RPMI8226 (cell line): Measurements from ENCODE around the gene PCID2.

Experiments used
- DNase-seq: peaks from one replicate; pipeline ENCODE4 v3.0.0-alpha.2; 2015

PCID2 gene

DNA sequence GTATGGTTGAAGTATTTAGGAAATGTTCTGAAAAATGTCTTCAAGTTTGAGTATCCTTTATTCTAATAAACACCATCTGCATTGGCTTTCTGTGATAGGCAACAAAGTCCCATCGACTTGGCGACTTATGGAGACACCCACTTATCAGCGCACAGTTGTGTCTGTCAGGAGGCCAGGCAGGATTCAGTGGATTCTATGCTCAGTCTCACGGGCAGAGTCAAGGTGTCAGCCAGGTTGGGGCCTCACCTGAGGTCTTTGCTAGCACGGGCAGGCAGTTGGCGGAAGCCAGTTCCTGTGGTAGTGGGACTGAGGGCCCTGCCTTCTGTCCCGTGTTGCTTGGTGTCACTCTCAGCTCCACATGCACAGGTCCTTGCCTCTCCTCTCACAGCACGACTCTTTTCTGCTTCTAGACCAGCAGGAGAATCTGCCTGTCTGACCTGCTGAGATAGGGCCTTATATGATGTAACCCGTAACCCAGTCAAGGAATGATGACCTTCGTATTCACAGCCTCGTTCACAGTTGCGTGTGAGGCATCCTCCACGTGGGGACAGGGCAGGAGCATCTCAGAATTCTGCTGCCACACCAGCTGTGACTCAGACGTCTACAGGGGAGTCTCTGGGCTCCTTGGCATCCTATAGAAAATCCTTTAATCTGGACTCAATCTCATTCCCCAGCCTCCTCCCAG lies 10.9 kb upstream of the PCID2 start:
- DNase-seq, result no peak

DNA sequence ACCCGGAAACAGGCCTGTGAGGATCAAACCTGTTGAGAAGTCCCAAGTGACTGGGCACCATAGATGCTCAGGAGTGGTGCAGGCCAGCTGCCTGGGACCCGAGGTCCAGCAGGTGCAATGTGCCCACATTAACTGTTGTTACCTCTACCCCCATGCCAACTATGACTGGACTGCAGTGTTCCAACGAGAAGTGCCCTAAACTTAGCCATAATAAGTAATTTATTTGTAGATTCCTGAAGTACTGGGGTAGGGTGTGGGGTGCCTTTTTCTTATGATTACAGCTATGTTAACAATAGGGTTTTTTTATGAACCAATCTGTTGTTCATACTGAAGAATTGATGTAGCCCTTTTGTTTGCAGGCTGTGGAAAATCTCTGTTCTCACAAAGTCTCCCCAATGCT lies 10.1 kb upstream of the PCID2 start:
- DNase-seq, result no peak

DNA sequence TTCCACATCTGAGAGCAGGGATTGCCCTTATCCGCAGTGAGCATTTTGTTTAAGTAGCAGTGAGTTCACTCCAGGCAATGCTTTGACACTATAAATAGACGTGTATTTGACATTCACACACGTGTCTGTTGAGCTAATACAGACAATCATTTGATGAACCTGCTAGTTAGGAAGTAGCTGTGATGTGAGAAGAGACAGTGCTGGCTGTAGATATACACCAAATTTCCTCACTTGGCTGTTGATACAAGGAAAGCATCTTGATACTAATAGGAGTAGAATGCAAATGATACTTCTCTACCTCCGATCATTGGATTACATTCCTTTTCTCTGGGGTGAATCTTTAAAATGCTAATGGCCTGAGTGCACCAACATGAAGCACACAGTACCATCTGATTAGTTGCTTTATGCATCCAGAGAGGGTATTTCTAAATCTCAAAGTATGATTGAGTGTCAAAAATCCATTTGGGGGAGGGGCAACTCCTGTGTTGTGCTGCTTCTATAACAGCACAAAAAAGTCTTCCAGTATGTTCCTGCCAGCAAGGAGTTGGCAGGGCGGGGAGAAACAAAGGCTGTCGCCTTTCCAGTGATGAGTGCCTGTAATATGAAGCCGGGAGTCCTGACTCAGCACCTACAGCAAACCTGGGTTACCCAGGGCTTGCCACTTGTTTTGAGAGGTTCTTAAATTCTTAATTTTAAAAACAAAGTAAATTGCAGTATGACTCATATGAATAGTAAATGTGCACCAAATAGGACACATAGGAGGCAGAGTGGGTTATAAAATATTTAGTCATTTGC lies 8.0 kb upstream of the PCID2 start:
- no peak for DNase-seq

DNA sequence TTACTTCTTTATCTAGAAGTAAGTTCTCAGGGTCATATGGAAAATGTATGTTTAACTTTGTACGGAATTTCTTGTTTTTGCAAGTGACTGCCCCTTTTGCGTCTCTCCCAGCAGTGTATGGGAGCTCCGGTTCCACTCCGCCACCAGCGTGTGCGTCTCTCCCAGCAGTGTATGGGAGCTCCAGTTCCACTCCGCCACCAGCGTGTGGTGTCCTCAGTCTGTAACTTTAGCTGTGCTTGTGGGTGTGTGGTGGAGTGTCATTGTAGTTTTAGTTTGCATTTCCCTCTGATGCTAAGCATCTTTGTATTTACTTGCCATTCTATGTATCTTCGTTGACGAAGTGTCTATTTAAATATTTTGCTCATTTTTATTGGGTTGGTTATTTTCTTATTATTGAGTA lies 3.3 kb upstream of the PCID2 start:
- no peak for DNase-seq

DNA sequence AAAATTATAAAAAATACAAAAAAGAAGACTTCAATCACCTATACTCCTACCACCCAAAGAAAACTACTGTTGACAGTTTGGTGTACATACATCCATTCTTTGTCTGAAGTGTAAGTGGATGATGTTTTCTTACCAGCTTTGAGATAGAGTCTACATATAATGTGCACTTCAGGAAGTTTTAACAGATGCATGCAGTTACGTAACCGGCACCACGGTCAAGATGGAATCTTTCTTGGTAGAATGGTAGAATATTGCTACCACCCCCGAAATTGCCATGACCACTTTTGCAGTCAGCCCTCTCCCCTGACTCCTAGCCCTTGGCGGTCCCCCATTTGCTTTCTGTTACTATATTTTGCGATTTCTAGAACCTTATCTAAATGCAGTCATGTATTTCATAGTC lies 2.4 kb upstream of the PCID2 start:
- no peak for DNase-seq

DNA sequence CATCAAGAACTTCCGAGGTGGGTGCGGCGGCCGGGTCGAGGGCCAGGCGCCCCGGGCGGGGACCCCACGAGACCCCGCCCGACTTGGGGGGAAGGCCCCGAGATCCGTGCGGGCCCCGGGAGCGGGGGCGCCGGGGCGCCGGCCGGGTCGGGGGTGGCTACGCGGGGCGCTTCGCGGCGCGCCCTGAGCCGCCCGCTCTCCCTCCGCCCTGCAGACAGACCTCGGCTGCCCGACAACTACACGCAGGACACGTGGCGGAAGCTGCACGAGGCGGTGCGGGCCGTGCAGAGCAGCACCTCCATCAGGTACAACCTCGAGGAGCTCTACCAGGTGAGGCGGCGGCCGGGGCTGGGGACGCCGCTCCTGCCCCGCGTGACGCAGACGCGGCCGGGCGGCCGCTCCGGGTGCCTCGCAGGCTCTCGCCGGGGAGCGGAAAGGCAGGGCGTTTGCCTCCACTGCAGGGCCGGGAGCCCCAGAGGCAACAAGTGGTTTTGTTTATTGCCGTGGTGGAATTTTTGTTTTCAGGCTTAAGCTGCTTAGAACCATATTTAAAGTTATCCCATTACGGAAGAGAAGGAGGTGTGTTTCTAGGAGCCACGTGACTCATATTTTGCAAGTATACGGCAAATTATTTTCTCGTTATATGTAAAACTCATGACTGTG lies 1.4 kb upstream of the PCID2 start:
- DNase-seq, result peak; percentile 81

DNA sequence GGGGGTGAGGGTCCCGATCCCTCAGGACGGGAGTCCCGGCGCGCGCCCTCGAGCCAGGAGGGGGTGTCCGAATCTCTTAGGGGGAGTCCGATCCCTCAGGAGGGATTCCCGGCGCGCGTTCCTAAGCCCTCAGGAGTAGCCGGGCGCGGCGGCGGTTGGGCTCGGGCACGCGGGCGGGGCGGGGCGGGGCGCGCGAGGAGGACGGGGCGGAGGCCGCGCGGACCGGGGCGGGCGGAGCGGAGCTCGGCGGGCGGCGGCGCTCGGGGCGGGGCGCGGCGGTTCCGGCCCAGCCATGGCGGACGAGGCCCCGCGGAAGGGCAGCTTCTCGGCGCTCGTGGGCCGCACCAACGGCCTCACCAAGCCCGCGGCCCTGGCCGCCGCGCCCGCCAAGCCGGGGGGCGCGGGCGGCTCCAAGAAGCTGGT lies 878 bp upstream of the PCID2 start, which contains the start of gene CUL4A:
Gene CUL4A, plus strand, starts transcription at position 278 of the 423 bp plus-strand sequence. Its CDS starts 15 bp downstream, at position 293.
- DNase-seq, result peak; percentile 65

DNA sequence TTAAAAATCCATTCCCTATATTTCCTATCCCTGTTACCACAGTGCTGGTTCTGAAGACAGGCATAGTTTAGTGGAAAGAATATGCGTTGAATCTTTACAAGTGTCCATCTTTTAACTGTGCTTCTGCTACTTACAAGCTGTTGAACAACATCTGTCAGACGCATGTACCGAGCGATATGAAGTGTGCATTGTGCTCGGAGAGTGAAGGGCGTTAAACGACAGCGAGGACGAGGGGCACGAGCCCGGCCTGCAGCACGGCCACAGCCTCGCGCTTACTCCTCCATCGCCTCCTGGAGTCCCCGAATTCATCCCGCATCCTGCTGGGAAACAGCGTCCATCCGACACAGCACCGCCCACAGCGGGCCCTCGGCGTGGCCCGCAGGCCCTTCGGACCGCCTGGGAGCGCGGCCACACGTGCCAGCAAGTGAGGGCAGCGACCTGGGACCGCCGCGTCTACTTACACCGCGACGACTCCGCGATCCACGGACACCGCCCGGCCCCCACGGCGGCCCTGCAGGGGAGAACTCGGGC lies 514 bp downstream of the PCID2 start:
- DNase-seq, result peak; percentile 44

DNA sequence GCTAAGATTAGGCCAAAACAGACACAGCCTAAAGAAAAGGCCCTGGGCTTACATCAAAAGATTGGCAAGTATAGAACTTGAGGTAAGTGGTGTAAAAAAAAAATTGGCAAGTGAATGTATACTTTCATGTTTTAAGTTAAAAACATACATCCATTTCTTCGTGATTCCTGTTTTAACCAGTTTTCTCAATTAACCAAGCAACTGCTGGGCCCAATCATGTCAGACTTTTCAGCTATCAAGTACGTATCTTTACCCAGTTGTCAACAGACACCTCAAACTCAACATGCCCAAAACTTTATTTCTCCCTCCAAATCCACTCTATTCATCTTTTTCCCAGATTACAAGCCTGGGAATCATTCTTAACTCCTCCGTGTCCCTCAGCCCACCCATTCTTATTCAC lies 1.0 kb downstream of the PCID2 start:
- no peak for DNase-seq

DNA sequence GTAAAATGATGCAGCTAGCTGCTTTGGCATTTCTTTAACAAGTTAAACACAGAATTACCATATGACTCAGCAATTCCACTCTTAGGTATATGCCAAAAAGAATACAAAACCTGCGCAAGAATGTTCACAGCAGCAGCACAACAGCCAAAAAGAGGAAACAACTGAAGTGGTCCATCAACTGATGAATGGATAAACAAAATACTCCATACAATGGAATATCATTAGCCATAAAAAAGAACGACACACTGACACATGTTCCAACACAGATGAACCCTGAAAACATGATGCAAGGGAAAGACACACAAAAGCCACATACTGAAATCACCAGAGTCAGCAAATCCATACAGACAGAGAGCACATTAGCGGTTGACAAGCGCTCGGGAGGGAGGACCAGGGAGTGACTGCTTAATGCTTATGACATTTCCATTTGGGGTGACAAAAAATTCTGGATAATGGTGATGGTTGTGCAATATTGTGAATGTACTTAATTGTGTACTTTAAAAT lies 3.0 kb downstream of the PCID2 start:
- peak; percentile 40 for DNase-seq

DNA sequence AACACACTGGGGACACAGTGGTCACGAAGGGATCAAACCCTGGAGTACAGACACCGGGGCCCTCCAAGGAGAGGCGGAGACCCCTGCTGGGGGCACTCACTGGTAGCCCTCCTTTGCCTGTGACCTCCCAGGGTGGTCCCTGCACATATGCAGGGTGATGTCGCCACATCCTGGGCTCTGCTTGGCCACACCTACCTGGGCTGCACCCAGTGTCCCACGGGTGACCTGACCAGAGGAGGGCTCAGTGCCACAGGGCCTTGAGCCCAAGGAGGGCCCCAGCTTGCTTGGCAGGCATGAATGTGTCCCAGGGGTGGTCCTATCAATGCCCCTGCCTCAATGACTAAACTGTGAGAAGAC lies 4.1 kb downstream of the PCID2 start:
- DNase-seq, result no peak

DNA sequence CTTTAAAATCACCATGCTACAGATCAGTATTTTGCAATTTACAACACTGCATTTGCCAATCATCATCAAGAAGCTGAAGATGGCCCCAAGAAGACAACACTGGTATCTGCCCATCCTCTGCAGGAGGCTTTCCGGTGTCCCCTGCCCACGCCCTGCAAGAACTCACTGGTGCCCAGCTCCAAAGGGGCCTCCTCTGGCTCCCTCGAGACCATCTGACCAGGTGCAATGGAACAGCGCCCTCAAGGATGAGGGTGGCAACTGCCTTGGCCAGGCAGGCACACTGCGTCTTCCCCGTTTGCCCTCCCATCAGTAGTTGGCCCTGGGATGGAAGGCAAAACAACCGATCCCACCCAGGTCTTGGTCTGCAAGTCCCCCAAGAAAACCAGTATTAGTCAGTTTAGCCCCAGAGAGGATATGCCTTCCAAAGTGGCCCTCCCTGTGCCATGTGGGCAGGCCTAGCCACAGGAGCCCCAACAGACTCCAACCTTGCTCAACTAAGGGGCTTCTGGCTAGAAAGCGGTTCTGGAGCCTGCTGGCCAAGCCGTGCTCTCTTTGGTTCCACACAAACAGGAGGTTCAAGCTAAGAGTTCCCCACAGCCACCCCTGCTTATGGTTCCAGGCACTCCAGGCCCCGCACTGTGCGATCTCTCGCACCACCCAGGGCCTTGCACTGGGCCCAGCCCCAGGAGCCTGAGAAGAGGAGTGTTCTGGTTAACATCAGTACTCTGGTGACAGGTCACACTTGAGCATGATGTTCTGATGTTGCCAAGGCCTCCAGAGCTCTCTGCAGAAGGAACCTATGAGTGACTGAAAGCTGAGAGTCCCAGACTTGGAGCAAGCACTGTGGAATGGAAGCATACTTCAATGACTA lies 4.7 kb downstream of the PCID2 start:
- DNase-seq, result no peak

DNA sequence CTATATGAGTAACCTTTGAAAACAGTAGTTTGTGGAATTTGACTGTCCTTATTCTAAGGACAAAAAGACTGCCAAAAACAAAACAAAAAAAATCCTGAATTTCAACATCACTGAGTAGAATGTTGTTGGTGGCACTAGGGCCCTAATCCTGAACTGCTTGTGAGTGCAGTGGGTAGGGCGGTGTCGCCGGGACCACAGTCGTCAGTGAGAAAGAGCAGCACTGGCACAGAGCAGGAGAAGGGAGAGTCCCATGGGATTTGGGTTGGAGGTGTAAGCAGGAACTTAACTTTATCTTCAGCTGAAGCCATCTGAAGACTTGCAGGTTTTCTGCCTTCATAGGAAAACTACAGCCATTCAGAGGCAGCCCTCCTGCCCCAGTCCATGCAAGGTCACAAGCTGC lies 5.6 kb downstream of the PCID2 start:
- no peak for DNase-seq

DNA sequence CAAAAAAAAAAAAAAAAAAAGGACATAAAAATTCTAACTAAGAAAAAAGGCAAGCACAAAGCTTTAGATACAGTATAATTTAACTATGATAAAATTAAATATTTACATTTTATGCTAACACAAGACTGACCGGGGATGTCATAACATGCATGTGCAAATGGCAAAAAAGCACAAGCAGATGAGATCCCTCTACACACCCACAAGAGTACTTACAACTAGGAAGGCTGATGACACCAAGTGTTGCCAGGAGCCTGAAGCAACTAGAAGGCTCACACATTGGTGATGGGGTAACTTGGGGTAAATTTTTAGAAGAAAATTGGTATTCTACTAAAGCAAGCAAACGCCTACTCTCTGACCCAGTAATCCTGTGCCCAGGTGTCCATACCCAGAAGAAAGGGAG lies 6.7 kb downstream of the PCID2 start:
- no peak for DNase-seq

DNA sequence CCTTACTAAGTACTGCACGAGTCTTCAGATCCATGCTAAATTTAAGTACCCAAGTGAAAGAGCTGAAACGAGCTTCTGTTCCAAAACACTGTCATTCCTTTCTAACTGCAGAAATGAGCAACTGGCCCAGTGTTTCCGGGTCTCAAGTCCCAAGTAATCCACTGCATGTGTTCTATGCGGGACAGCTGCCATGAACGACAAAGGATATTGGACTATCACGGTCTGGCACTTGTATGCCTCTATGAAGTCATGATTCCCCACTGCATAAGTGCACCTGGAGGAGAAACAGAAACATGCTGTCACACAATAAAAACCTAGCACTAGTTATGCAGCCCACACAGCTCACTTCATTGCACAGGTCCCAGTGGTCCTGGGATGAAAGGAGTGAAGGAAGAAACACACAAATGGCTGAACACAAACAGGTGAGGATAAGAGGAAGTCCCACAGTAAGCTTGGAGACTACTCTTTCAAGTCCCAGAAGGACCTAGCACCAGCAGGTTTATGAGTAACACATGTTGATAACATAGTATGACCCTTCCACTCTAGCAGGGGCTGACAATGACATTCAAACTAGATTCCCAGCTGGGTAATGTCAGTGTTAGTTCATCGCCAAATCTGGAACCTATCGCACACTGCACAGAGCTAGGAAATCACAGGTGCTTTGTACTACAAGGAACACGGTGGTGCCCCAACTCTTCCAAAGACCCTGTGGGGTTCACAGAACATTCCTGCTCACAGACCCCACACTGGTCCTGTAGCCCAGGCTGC lies 11.3 kb downstream of the PCID2 start:
- DNase-seq, result no peak

DNA sequence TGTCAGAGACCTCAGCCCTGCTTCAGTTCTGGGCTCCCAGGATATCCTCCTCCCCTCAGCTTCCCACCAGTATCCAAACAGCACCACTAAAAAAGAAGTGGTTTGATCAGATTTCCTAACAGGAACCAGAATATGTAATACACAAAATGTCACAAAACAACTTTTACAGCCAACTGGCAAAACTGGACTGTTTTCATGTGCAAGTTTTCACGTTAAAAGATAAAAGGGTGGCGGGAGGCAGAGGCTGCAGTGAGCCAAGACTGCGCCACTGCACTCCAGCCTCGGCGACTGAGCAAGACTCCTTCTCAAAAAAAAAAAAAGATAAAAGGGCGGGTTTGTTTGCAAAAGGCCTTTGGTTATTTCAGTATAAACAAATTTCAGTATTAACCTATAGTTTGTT lies 13.1 kb downstream of the PCID2 start:
- no peak for DNase-seq

DNA sequence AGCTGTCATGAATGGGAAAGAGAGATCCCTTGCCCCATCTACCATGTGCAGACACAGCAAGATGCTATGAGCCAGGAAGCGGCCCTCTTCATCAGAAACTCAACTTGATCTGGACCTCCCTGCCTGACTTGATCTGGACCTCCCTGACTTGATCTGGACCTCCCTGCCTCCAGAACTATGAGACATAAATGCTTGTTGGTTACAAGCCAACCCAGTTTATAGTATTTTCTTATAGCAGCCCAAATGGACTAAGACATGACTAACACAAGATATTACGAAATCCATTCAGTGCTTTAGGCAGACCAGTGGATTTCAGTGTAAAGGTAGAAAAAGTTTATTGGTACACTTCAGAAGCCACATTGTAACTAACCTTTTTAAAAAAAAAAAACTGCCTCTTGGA lies 15.6 kb downstream of the PCID2 start:
- DNase-seq, result no peak

DNA sequence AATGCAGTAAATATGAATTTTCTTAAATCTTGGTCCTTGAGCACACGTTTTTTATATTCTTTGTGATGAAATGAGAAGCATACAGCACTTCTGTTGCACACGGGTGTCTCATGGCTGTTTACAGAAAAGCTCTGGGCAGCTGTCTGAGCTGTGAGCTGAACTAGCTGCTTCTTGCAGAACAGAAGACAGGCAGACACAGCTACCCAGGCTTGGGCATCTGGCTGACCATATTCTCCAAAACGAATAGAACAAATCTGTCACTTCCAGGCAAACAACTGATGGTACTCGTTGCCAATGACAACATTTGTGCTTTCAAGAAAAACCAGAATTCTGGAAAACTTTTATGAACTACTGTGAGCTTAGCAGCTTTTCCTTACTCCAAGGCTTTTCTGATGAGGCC lies 16.2 kb downstream of the PCID2 start:
- no peak for DNase-seq

DNA sequence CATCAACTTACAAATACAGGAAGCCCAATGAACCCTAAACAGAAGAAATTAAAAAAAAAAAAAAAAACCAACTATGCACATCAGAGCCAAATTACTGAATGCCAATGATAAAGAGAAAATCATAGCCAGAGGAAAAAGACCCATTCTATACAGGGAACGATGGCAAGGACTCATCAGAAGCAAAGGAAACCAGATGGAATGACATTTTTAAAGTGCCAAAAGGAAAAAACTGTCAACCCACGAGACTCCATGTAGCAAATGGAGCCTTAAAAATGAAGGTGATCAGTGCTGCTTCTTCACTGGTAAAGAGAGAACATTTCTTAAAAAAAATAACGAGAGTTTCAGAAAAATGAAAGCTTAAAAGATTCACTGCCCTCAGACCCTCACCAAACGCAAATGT lies 18.3 kb downstream of the PCID2 start:
- no peak for DNase-seq

DNA sequence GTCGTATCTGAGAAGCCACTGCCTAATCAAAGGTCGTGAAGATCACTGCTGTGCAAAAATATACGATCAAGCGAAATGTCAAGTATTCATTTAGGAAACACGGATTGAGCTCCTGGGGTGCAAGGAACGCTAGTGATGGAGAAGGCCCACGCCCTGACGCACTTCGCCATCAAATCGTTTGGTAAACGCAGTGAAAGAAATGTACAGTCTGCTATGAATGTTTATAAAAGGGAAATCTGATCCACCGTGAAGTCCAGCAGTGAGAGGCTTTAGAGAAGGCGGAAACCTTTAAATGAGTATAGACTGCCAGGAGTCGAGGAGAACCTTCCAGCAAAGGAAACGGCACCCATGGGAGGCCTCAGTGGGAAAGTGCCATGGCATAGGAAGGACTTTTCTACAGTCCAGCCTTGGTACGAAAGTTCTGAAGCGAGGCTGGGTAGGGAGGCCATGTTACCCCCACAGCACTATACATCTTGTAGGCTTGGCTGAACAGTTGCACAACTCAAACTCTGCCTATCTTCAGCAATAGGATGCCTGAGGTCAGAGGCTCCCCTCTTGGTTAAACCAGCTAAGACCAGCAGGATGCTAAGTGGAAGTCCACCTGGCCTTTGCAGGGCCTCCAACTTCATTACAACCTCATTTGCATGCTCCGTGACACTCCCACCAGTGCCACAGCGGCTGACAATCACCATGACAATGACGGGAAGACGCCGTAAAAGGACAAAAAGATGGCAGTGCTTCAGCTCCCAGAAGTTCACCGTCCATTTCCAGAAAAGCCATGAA lies 20.4 kb downstream of the PCID2 start:
- no peak for DNase-seq

DNA sequence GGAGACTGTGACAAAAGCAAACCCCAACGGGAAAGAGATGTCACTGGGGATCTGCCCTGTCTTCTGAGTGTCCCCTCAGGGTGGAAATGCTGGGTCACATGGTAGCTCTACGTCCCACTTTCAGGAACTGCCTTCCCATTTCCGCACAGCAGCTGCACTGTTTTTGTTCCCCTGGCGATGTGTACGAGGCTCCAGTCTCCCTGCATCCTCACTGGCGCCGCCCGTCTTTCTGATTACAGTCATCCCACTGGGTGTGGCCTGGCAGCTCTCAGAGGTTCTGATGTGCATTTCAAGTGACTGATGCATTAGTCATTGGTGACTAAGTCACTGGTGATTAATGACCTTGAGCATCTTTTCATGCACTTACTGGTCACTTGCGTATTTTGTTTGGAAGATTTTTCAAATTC lies 21.2 kb downstream of the PCID2 start:
- no peak for DNase-seq
